Glomerular visceral epithelial cell (primary cell): ENCODE data around the gene PGBD1.

Source experiments
- DNase-seq: peaks from one replicate; pipeline ENCODE4 v3.0.0-alpha.2; 2016; ENCODE audit errors: extremely low spot score

PGBD1 gene

GRCh38 chr6:28281288-28282064 is at the start of gene PGBD1:
TSS of gene PGBD1 (plus strand) at chr6:28281572. CDS start at chr6:28283814, 2,242 bp downstream.
- peak; percentile 84 for DNase-seq

GRCh38 chr6:28232785-28233184 is 48.6 kb upstream of the PGBD1 start:
- no peak for DNase-seq

GRCh38 chr6:28235912-28236452 is 45.4 kb upstream of the PGBD1 start:
- DNase-seq = no peak

GRCh38 chr6:28239636-28240035 is 41.7 kb upstream of the PGBD1 start:
- no peak for DNase-seq

- DNase-seq = no peak
These were observed 40.9 kb upstream of the PGBD1 start for GRCh38 chr6:28240471-28240870.

GRCh38 chr6:28243946-28244345 is 37.4 kb upstream of the PGBD1 start:
- no peak for DNase-seq

GRCh38 chr6:28245206-28245941 is 36.0 kb upstream of the PGBD1 start:
- no peak for DNase-seq

- no peak for DNase-seq
These were observed 32.5 kb upstream of the PGBD1 start for GRCh38 chr6:28248916-28249315.

GRCh38 chr6:28250747-28251146 is 30.6 kb upstream of the PGBD1 start:
- no peak for DNase-seq

GRCh38 chr6:28251661-28252008 is 29.7 kb upstream of the PGBD1 start:
- DNase-seq = no peak

- peak; percentile 87 for DNase-seq
These were observed 29.1 kb upstream of the PGBD1 start, which contains the start of gene ZKSCAN4 for GRCh38 chr6:28252009-28252975. TSS of gene ZKSCAN4 (minus strand) at chr6:28252269. CDS start at chr6:28251980, 289 bp downstream.

GRCh38 chr6:28254121-28254519 is 27.3 kb upstream of the PGBD1 start:
- no peak for DNase-seq

- DNase-seq = no peak
These were observed 24.3 kb upstream of the PGBD1 start for GRCh38 chr6:28257042-28257441.

GRCh38 chr6:28258877-28259777 is 22.2 kb upstream of the PGBD1 start, which contains the start of gene NKAPL:
TSS of gene NKAPL (plus strand) at chr6:28259297. CDS start at chr6:28259372, 75 bp downstream.
- DNase-seq = no peak

GRCh38 chr6:28263922-28264321 is 17.4 kb upstream of the PGBD1 start:
- DNase-seq = no peak

GRCh38 chr6:28264834-28265401 is 16.5 kb upstream of the PGBD1 start:
- DNase-seq = no peak

GRCh38 chr6:28266563-28266961 is 14.8 kb upstream of the PGBD1 start:
- no peak for DNase-seq

GRCh38 chr6:28266962-28267694 is 14.2 kb upstream of the PGBD1 start, which contains the start of gene ZSCAN26:
TSS of gene ZSCAN26 (plus strand) at chr6:28267143. CDS start at chr6:28271920, 4,777 bp downstream.
- DNase-seq = peak; percentile 91

GRCh38 chr6:28267695-28268059 is 13.7 kb upstream of the PGBD1 start:
- DNase-seq = no peak
